Stimulated activated CD4-positive, alpha-beta T cell treated with anti-CD3 and anti-CD28 coated beads, Interleukin-1b, Interleukin-23, amount 100 ng/mL, for 48 hours (primary cell): ENCODE data around the gene RPS2.
"Not testable (repeated sequence)": the region's sequence is repeated elsewhere in the genome, so short reads cannot be mapped to it uniquely, and the experiment has no call there.

Experiments used
- DNase-seq: peaks from one replicate; pipeline ENCODE4 v3.0.0-alpha.2; 2020

RPS2 gene

GRCh38 chr16:1941162-1942046 lies 23.2 kb downstream of the RPS2 start:
- no peak for DNase-seq

GRCh38 chr16:1940273-1941161 lies 24.1 kb downstream of the RPS2 start:
- DNase-seq = no peak

- DNase-seq = not testable (repeated sequence)
Observed at GRCh38 chr16:1939833-1940232, 24.8 kb downstream of the RPS2 start.

- DNase-seq = no peak
Observed at GRCh38 chr16:1938910-1939309, 25.7 kb downstream of the RPS2 start.

DNA sequence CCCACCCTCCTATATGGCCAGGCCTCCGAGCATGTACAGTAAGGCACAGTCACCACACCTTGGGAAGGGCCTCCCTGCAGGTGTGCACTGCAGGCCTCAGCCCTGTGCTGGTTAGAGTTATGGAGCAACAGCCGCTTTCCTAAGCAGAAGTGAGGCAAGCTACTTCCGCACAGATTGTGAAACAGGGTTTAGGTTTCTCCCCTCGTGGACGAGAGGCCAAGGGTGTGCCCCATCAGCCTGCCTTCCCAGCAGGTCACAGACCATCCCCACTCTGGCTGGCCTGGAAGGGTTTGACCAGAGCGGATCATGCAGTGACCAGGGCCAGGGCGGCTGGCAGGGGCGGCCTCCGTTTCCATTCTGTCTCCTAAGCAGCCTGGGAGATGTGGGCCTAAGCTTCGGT lies 26.3 kb downstream of the RPS2 start:
- no peak for DNase-seq

GRCh38 chr16:1936945-1937479 lies 27.6 kb downstream of the RPS2 start:
- no peak for DNase-seq

- no peak for DNase-seq
Observed at GRCh38 chr16:1933097-1933661, 31.4 kb downstream of the RPS2 start.

DNA sequence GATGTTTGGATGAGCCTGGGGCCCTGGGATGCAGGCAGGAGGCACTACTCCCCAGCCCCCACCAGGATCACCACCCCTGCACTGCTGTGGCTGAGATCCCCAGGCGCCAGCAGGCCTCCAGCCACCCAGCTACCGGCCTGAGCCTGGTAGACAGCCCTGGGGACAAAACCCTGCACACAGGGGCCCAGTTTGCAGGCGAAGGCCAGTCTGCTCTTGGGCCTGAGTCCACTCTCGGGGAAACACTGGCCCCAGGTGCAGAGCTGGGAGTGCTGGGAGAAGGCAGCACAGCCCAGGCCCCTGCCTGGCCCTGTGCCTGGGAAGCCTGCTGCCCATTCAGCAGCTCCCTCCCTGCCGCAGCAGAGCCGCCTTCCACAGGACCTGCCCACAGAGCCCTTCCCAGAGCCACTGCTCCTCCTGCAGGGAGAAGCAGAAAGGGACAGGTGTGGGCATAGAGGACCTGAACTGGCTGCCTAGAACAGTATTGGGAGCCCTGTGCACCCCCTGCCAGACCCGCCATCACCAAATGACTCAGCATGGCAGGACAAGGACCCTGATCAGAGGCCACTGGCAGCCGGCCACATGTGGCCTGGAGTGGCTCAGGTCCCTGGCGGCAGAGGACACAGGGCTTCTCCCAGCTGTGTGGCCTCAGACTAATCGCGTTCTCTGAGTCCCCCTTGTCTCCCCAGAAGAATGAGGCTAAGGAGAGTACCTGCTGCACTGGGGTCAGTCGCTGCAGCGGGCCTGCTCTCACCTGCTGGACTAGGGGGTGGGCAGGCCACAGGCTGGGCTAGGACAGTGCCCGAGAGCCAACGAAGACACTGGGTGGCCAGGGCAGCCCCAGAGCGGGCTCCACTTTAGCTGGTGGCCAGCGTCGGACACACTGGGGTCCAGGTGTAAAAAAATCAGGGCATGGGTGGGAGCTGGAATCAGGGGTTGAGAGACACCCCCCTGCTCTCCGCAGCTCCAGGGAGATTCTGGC lies 32.3 kb downstream of the RPS2 start:
- no peak for DNase-seq

DNA sequence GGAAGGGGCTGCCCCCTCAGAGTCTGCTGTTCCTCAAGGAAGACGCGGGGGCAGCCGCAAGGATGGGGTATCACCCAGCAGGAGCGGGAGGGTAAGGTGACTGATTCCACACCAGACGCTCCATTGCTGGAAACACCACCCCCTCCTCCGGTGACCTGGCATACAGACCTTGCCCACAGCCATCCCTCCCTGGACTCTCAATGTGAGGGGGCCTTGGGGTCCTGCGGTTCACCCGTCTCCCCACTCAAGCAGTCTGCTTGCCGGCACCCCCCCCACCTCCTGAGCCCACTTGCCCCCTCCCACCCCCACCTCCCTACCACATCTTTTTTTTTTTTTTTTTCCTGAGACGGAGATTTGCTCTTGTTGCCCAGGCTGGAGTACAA lies 34.3 kb downstream of the RPS2 start:
- DNase-seq = no peak

DNA sequence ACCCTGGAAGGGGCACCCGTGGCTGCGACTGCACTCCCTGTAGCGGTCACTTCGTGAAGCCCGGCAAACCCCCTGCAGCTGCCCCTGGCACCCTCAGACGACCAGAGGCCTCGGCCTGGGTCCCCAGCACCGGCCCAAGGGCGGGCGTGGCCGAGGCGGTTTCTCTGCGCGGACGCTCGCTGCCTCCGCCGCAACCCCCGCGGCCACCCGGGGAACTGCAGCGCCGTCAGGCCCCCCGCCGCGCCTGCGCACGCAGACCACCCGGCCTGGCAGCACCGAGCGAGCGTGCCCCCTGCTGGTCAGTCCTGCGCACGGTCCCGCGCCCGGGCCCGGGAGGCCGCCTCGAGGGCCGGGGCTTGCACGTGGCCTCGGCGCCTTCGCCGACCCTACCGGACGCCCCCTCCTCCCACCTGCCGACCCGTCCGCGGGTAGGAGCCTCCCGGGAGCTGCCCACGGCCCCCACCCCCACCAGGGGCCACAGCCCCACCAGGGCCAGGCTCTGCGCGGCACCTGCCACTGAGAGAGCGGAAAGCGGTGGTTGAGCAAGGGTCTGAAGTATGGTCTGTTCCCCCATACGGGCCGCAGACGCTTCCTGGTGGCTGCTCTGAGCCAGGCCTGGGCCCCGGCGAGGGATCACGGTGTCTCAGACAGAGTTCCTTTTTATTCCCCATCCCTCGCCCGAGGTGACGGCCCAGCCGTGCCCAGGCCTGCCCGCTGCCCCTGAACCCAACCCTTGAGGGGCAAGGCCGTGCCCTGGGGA lies 34.9 kb downstream of the RPS2 start:
- DNase-seq = peak; percentile 92

- DNase-seq = peak; percentile 19
Observed at GRCh38 chr16:1929105-1929504, 35.5 kb downstream of the RPS2 start.

DNA sequence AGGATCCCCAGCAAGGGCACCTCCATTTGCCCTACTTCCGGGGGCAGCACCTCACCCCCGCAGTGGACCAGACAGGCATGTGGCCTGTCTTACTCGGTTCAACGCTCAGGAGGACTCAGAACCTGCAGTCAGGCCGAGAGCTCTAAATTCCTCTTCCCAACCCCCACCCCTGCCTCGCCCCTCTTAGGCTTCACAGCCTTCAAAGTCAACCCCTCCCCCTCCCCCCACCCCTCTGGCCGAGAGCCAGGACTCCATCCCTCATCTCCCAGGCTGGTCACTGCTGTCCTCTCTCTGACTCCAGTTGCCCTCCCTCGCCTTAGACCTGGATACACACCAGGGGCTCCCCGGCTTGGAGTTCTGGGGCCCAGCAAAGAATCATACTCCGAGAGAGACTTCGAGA lies 38.4 kb downstream of the RPS2 start:
- DNase-seq = no peak

DNA sequence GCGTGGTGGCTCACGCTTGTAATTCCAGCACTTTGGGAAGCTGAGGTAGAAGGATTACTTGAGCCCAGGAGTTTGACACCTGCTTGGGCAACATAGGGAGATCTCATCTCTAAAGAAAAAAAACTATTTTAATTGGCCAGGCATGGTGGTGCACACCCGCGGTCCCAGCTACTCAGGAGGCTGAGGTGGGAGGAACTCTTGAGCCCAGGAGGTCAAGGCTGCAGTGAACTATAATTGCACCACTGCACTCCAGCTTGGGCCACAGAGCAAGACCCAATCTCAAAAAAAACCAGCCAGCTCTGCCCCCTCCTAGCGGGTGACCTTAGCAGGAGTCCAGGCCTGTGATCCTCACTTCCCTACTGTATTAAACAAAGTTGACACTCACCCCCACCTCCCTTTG lies 40.5 kb downstream of the RPS2 start:
- no peak for DNase-seq

- no peak for DNase-seq
Observed at GRCh38 chr16:1923299-1924034, 41.2 kb downstream of the RPS2 start.

- DNase-seq = no peak
Observed at GRCh38 chr16:1922357-1922756, 42.3 kb downstream of the RPS2 start.

DNA sequence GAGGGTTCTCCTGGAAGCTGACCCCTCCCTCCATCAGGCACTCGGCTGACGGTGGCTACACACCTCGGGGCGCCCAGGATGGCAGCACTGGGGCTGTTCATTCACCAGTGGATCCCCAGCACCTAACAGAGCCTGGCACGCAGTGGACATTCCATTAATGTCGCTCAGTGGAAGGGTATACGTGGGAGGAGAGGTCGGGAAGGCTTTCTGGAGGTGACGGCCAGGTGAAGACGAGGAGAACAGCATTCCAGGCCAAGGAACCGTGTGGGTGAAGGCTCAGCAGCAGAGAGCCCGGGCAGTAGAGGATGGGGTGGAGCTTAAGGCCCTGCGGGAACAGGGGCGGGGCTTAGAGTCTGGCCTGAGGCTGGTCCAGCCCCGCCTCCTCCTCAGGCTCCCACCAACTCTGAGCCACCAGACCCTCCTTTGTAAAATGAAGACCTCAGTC lies 43.9 kb downstream of the RPS2 start:
- no peak for DNase-seq

GRCh38 chr16:1920122-1920521 lies 44.5 kb downstream of the RPS2 start:
- not testable (repeated sequence) for DNase-seq

DNA sequence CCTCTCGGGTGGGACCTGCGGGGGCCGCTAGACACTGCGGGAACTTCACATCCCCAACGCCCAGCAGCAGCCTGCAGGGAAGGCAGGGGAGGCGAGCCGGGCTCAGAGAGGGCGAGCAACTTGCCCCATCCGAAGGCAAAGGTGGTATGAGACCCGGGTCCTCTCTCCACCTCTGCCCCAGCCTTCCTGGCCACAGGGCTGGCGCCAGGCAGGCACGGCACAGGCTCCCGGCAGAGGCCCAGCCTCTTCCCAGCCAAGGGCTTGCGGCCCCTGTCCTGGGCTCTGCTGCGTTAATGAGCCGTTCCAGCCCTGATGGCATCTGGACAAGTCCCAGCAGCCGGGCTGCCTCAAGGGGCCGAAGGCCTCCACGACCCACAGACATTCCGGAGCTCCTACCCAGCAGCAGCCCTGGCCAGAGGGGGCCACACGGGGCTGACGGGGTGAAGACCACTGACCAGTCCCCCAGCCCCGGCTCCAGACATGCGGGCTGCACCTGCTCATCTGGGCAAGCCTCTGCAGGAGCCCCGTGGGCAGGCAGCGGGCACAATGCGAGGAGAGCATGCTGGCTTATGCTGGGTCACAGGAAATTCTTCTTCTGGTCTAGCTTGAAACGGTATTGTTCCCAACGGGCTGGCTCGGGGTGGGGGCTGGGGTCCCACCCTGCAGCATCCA lies 45.2 kb downstream of the RPS2 start:
- no peak for DNase-seq

- DNase-seq = no peak
Observed at GRCh38 chr16:1918351-1919326, 46.0 kb downstream of the RPS2 start, which contains the start of gene HS3ST6. Gene HS3ST6, minus strand, starts transcription at chr16:1918415. Its CDS starts 92 bp downstream, at chr16:1918323.
